K562 (cell line): ENCODE results near the gene ATP13A1. TPM values are rescaled to one million over a fixed set of nuclear protein-coding genes. Genes with fewer than 3 reads are reported as not detected.
A peak's percentile ranks its signal among the peaks of the same experiment; 100 is the strongest.

ENCODE experiments used
- ARID2 ChIP-seq: fragments of 450-650 bp; IDR thresholded peaks from 2 replicates; pipeline ENCODE4 v1.6.1; 2017; ENCODE audit warnings: antibody characterized with exemption, mild to moderate bottlenecking
- BCL6 ChIP-seq: fragments of 250-450 bp; sonication (Bioruptor Pico); IDR thresholded peaks from 2 replicates; pipeline ENCODE4 v1.4.0; 2020
- BRD4 ChIP-seq: fragments of 200-600 bp; sonication (generic); IDR thresholded peaks from 2 replicates; pipeline ENCODE4 v1.6.1; 2017; ENCODE audit warnings: inconsistent platforms
- CTBP1 ChIP-seq: fragments of 450-650 bp; IDR thresholded peaks from 2 replicates; pipeline ENCODE4 v1.6.1; 2016; ENCODE audit warnings: borderline replicate concordance
- ETV5 ChIP-seq: sonication (generic); formaldehyde crosslinking; IDR thresholded peaks from 2 replicates; pipeline ENCODE4 v1.4.0; 2020; ENCODE audit warnings: low read depth, mild to moderate bottlenecking, missing genetic modification reagents
- NRF1 ChIP-seq, 2 experiments: fragments of 450-650 bp; IDR thresholded peaks in 1 of 2; conservative IDR thresholded peaks in 1 of 2; 2 replicates each; pipeline ENCODE4 v1.6.1; 2014; ENCODE audit warnings: mild to moderate bottlenecking in 2 of 2
- POLR2A ChIP-seq: fragments of 450-650 bp; conservative IDR thresholded peaks from 2 replicates; pipeline ENCODE4 v1.6.1; 2016
- RBM22 ChIP-seq: fragments of 200-400 bp; formaldehyde crosslinking; IDR thresholded peaks from 2 replicates; pipeline ENCODE4 v1.6.1; 2018; ENCODE audit warnings: low read length, low read depth; ENCODE audit not compliant: poor library complexity, severe bottlenecking
- SIN3B ChIP-seq: fragments of 450-650 bp; IDR thresholded peaks from 2 replicates; pipeline ENCODE4 v1.6.1; 2017; ENCODE audit warnings: low read depth, mild to moderate bottlenecking, moderate library complexity
- SMC3 ChIP-seq: conservative IDR thresholded peaks from 2 replicates; pipeline ENCODE4 v1.6.1; 2011; ENCODE audit warnings: low read depth, low read length, improper control_type of control experiment; ENCODE audit not compliant: insufficient read depth
- ZNF143 ChIP-seq: sonication (generic); formaldehyde crosslinking; IDR thresholded peaks from 2 replicates; pipeline ENCODE4 v1.9.0; 2022; ENCODE audit warnings: mild to moderate bottlenecking, missing genetic modification reagents
- polyA plus RNA-seq, 8 experiments: library from polyadenylated mRNA; depleted of rRNA in 4 of 8; stranded (reverse) in 5 of 8; unstranded in 3 of 8; fragments of >200 nt; fragmentation: Nextera tagmentation in 2 of 8; fragmentation: Illumina TruSeq in 1 of 8; extraction: Ambion mirVana in 2 of 8; extraction: Trizol in 1 of 8; gene quantifications; 2 replicates each; pipeline versions ENCODE4 v1.2.1 to v1.2.3, GENCODE V29; 2011 to 2014; ENCODE audit warnings: inconsistent platforms in 1 of 8, missing spikeins in 1 of 8
- total RNA-seq, 7 experiments: library from RNA; depleted of rRNA in 6 of 7; stranded (reverse); fragments of >200 nt in 6 of 7; fragmentation: Illumina TruSeq in 2 of 7; extraction: Trizol in 2 of 7; gene quantifications; 2 replicates each; pipeline versions ENCODE4 v1.2.1 to v1.2.3, GENCODE V29; 2011 to 2021; ENCODE audit warnings: low replicate concordance in 1 of 7
- TF ChIP-seq, protein P1 (sequence below), 2 experiments: fragments of 450-650 bp; formaldehyde crosslinking in 1 of 2; IDR thresholded peaks; 2 replicates each; pipeline versions ENCODE4 v1.4.0 to v1.6.1; 2014 to 2020; ENCODE audit warnings: mild to moderate bottlenecking in 2 of 2, borderline replicate concordance in 1 of 2, low read depth in 1 of 2
- TF ChIP-seq, protein P2 (sequence below): IDR thresholded peaks from 2 replicates; pipeline ENCODE4 v1.6.1; 2011; ENCODE audit warnings: borderline replicate concordance, low read depth, mild to moderate bottlenecking, moderate library complexity, low read length; ENCODE audit not compliant: insufficient read depth, poor library complexity, severe bottlenecking
- TF ChIP-seq, protein P3 (sequence below): sonication (generic); IDR thresholded peaks from 2 replicates; pipeline ENCODE4 v1.6.1; 2016
- TF ChIP-seq, protein P4 (sequence below): fragments of 250-450 bp; sonication (Bioruptor Pico); IDR thresholded peaks from 2 replicates; pipeline ENCODE4 v1.8.0; 2022; ENCODE audit warnings: moderate library complexity, mild to moderate bottlenecking, inconsistent platforms

Gene ATP13A1
- total and polyA plus RNA-seq, 9 of the 15 experiments (the other 6 are each of a cell fraction or from before 2014, with no cell fraction given): 0.90 to 83.8 (median 23.1) TPM

DNA sequence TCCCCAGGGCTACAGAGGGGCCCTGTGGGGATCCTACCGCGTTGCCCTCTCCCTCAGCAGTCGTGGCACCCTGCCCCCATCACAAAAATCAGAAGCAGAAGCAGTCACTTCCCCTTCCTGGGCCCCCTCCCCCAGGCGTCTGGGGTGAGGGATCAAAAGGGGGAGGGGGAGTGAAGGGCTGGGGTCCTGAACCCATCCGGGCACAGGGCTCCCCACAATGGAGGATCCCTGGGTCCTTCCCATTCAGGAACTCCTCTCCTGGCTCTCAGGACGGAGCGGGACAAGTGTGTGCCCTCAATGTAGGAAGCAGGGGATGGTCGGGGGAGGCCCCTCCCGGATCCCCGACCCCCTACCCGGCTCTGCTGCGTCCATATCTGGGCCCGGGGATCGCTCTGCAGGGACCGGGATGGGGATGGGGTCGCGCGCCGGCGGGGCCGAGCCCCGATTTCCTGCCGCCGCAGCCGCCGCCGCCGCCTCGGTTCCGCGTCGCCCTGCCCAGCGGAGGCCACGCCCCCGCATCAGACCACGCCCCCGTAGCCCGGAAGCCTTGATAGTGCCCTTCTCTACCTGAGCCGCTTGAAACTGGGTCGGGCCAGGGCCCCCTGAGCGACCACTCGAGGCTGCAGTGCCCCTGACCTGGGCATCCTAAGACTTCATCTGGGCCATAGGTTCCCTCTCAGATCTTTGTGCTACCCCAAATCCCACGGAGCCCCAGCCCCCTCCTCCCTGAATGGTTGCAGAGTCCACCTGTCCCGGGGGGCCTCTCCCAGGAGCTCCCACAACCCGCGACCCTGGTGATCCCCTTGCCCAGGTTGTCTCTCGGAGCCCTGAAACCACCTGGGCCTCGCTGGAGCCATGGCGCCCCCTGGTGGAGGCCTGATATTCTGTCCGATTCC lies 20.1 kb downstream of the ATP13A1 start, which contains the start of gene GMIP (continued):
- TF ChIP-seq, protein P1, sequence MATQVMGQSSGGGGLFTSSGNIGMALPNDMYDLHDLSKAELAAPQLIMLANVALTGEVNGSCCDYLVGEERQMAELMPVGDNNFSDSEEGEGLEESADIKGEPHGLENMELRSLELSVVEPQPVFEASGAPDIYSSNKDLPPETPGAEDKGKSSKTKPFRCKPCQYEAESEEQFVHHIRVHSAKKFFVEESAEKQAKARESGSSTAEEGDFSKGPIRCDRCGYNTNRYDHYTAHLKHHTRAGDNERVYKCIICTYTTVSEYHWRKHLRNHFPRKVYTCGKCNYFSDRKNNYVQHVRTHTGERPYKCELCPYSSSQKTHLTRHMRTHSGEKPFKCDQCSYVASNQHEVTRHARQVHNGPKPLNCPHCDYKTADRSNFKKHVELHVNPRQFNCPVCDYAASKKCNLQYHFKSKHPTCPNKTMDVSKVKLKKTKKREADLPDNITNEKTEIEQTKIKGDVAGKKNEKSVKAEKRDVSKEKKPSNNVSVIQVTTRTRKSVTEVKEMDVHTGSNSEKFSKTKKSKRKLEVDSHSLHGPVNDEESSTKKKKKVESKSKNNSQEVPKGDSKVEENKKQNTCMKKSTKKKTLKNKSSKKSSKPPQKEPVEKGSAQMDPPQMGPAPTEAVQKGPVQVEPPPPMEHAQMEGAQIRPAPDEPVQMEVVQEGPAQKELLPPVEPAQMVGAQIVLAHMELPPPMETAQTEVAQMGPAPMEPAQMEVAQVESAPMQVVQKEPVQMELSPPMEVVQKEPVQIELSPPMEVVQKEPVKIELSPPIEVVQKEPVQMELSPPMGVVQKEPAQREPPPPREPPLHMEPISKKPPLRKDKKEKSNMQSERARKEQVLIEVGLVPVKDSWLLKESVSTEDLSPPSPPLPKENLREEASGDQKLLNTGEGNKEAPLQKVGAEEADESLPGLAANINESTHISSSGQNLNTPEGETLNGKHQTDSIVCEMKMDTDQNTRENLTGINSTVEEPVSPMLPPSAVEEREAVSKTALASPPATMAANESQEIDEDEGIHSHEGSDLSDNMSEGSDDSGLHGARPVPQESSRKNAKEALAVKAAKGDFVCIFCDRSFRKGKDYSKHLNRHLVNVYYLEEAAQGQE (IDR thresholded peaks at IDR 0.05; ENCODE audit: borderline replicate concordance): peak; percentile 69
- TF ChIP-seq, protein P1 (CRISPR knock-in tag; IDR thresholded peaks at IDR 0.05; ENCODE audit: low read depth): no peak
- TF ChIP-seq ARID2: 0 out of 2 replicates have a peak, but pooled peaks have one; percentile 46
- TF ChIP-seq BCL6 (CRISPR knock-in tag): no peak
- TF ChIP-seq ETV5 (CRISPR knock-in tag): peak; percentile 76; the same call in 1 of the 2 replicates
- TF ChIP-seq SIN3B: no peak
- peak; percentile 59; the same call in 1 of the 2 replicates for TF ChIP-seq BRD4
- peak; percentile 61 for TF ChIP-seq POLR2A
- peak; percentile 53; the same call in 1 of the 2 replicates for TF ChIP-seq CTBP1
- TF ChIP-seq, protein P2, sequence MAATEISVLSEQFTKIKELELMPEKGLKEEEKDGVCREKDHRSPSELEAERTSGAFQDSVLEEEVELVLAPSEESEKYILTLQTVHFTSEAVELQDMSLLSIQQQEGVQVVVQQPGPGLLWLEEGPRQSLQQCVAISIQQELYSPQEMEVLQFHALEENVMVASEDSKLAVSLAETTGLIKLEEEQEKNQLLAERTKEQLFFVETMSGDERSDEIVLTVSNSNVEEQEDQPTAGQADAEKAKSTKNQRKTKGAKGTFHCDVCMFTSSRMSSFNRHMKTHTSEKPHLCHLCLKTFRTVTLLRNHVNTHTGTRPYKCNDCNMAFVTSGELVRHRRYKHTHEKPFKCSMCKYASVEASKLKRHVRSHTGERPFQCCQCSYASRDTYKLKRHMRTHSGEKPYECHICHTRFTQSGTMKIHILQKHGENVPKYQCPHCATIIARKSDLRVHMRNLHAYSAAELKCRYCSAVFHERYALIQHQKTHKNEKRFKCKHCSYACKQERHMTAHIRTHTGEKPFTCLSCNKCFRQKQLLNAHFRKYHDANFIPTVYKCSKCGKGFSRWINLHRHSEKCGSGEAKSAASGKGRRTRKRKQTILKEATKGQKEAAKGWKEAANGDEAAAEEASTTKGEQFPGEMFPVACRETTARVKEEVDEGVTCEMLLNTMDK: peak; percentile 89
- TF ChIP-seq SMC3: peak; percentile 77
- TF ChIP-seq ZNF143 (CRISPR knock-in tag): no peak
- TF ChIP-seq, protein P3, sequence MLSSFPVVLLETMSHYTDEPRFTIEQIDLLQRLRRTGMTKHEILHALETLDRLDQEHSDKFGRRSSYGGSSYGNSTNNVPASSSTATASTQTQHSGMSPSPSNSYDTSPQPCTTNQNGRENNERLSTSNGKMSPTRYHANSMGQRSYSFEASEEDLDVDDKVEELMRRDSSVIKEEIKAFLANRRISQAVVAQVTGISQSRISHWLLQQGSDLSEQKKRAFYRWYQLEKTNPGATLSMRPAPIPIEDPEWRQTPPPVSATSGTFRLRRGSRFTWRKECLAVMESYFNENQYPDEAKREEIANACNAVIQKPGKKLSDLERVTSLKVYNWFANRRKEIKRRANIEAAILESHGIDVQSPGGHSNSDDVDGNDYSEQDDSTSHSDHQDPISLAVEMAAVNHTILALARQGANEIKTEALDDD: no peak
- peak; percentile 33 to 36; a peak in 2 of 4 replicates for TF ChIP-seq NRF1 (conservative IDR thresholded peaks at IDR 0.05 in 1 of 2, IDR thresholded peaks at IDR 0.05 in 1 of 2)
- TF ChIP-seq, protein P4, sequence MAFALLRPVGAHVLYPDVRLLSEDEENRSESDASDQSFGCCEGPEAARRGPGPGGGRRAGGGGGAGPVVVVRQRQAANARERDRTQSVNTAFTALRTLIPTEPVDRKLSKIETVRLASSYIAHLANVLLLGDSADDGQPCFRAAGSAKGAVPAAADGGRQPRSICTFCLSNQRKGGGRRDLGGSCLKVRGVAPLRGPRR (CRISPR knock-in tag): no peak
- peak; percentile 50 for TF ChIP-seq RBM22
